Vagina (tissue), 2 donors: ENCODE results near the gene RELCH.

Experiments used
- CTCF ChIP-seq, 3 experiments: fragments of 450-650 bp in 2 of 3; fragments of 200-600 bp in 1 of 3; sonication (generic) in 1 of 3; IDR thresholded peaks; one replicate each; pipeline ENCODE4 v1.5.1; 2017 to 2019; ENCODE audit warnings: antibody characterized with exemption in 3 of 3, mild to moderate bottlenecking in 2 of 3, moderate library complexity in 2 of 3
- POLR2A ChIP-seq, 2 donors: fragments of 450-650 bp; IDR thresholded peaks; one replicate each; pipeline ENCODE4 v1.6.1; 2017; ENCODE audit warnings: antibody characterized with exemption in 2 of 2, mild to moderate bottlenecking in 2 of 2, moderate library complexity in 2 of 2
- POLR2AphosphoS5 ChIP-seq, 2 donors: sonication (generic); formaldehyde crosslinking; IDR thresholded peaks; one replicate each; pipeline ENCODE4 v1.9.0; 2017; ENCODE audit warnings: antibody characterized with exemption in 2 of 2, mild to moderate bottlenecking in 2 of 2, low read depth in 1 of 2; ENCODE audit not compliant: insufficient read depth in 1 of 2

GRCh38 chr18:62211325-62211828 is 24.3 kb downstream of the RELCH start:
- no peak for TF ChIP-seq CTCF (IDR thresholded peaks at IDR 0.05)
- no peak for TF ChIP-seq POLR2A (IDR thresholded peaks at IDR 0.05)
- no peak for TF ChIP-seq POLR2AphosphoS5 (IDR thresholded peaks at IDR 0.05; ENCODE audit: insufficient read depth in 1 of 2, low read depth in 1 of 2)
